Chondrocyte (in vitro differentiated cells): ENCODE results near the gene FBN2. TPM values are rescaled to one million over a fixed set of nuclear protein-coding genes. Genes with fewer than 3 reads are reported as not detected.

Experiments used
- DNase-seq: peaks from one replicate; pipeline ENCODE4 v3.0.0; 2021; ENCODE audit warnings: mixed read lengths, low spot score
- H3K27ac Mint-ChIP-seq: one replicate; pipeline ENCODE4 v1.8.0; 2021; ENCODE audit warnings: mild to moderate bottlenecking, moderate library complexity, mixed read lengths; ENCODE audit not compliant: unreplicated experiment
- H3K27me3 Mint-ChIP-seq: 2 replicates; pipeline ENCODE4 v1.8.0; 2021; ENCODE audit warnings: low read depth, mixed read lengths
- H3K36me3 Mint-ChIP-seq: 2 replicates; pipeline ENCODE4 v1.8.0; 2021; ENCODE audit warnings: low read depth, mixed read lengths
- H3K4me1 Mint-ChIP-seq: 2 replicates; pipeline ENCODE4 v1.8.0; 2021; ENCODE audit warnings: low read depth, mild to moderate bottlenecking, mixed read lengths
- H3K4me3 Mint-ChIP-seq: one replicate; pipeline ENCODE4 v1.8.0; 2021; ENCODE audit warnings: mild to moderate bottlenecking, moderate library complexity, mixed read lengths; ENCODE audit not compliant: unreplicated experiment
- H3K9me3 Mint-ChIP-seq: 2 replicates; pipeline ENCODE4 v1.8.0; 2021; ENCODE audit warnings: low read depth, mixed read lengths
- total RNA-seq: library from RNA; stranded (reverse); gene quantifications from 3 replicates; pipeline ENCODE4 v1.2.1, GENCODE V29; 2021
- TF ChIP-seq, protein P1 (sequence below): fragments of 200-600 bp; sonication (generic); IDR thresholded peaks from 2 replicates; pipeline ENCODE4 v1.5.0; 2021; ENCODE audit warnings: antibody characterized with exemption, mild to moderate bottlenecking, moderate library complexity

Gene FBN2
- total RNA-seq, 1 donor from 2014 or later, result 311 TPM

DNA sequence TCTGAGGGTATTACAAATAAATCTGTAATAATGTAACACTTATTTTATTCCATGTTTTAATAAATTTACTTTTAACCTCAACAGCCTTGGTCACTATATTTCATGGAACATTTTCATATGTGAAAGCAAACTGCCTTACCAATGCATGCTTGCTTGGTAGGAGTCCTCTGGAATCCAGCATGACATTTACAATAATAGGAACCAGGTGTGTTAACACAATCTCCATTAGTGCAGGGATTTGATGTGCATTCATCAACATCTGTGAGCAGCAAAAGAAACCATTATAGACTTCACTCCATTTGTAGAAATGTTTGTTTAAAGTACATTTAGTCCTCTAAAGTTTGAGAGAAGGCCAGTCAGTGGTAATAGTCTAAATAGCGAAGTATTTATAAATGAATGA lies 159.4 kb downstream of the FBN2 start:
- DNase-seq, result no peak
- Mint-ChIP-seq H3K27me3 (no peaks in the 10 kb centered on the region), H3K4me3 (no peak overlapping the region), H3K27ac (no peak overlapping the region), H3K9me3 (no peaks in the 10 kb centered on the region), H3K36me3 (peaks cover 17% of the 10 kb centered on the region), H3K4me1 (peaks cover 43% of the 10 kb centered on the region)
- TF ChIP-seq, protein P1, sequence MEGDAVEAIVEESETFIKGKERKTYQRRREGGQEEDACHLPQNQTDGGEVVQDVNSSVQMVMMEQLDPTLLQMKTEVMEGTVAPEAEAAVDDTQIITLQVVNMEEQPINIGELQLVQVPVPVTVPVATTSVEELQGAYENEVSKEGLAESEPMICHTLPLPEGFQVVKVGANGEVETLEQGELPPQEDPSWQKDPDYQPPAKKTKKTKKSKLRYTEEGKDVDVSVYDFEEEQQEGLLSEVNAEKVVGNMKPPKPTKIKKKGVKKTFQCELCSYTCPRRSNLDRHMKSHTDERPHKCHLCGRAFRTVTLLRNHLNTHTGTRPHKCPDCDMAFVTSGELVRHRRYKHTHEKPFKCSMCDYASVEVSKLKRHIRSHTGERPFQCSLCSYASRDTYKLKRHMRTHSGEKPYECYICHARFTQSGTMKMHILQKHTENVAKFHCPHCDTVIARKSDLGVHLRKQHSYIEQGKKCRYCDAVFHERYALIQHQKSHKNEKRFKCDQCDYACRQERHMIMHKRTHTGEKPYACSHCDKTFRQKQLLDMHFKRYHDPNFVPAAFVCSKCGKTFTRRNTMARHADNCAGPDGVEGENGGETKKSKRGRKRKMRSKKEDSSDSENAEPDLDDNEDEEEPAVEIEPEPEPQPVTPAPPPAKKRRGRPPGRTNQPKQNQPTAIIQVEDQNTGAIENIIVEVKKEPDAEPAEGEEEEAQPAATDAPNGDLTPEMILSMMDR, result no peak

DNA sequence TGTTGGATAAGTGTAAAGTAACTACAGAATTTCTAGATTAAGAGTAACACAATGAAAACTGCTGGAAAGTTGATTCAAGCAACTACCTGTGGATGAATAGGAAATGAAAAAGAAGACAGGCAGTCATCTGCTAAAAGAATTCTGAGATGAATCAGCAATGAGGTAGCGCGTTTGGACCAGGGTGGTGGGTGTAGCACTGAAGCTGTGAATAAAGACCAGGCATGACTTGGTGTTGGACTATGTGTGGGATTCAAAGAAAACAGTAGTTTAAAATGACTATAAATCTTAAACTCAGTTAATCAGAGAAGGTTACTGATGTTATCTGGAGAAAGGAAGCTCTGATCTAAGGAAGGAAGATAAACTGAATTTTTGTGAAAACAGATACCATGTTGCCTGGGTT lies 159.8 kb downstream of the FBN2 start:
- no peak overlapping the region for H3K4me3 Mint-ChIP-seq
- H3K36me3 Mint-ChIP-seq, result peaks cover 18% of the 10 kb centered on the region
- TF ChIP-seq, protein P1, result no peak
- peak overlapping the region; percentile 13 for H3K27ac Mint-ChIP-seq
- no peaks in the 10 kb centered on the region for H3K9me3 Mint-ChIP-seq
- H3K27me3 Mint-ChIP-seq, result no peaks in the 10 kb centered on the region
- no peak for DNase-seq
- peaks cover 43% of the 10 kb centered on the region for H3K4me1 Mint-ChIP-seq

DNA sequence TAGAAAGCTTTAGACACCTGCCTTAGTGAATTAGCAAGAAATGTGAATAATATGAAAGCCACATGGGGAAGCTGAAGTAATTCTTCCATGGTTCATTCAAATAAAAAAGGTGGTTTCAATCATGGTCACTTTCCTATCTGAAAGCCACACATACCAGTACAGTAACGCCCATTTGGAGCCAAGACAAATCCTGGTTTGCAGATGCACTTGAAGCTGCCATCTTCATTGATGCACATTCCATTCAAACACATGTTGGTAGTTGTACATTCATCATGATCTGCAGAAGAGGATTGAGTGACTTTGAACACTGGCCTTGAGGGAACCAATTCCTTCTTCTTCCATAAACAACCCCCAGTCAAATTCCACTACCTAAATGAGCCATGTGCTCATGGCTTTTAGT lies 161.5 kb downstream of the FBN2 start:
- Mint-ChIP-seq H3K36me3 (peaks cover 23% of the 10 kb centered on the region), H3K4me1 (peaks cover 31% of the 10 kb centered on the region), H3K4me3 (no peak overlapping the region), H3K27me3 (no peaks in the 10 kb centered on the region), H3K9me3 (no peaks in the 10 kb centered on the region), H3K27ac (no peak overlapping the region)
- no peak for DNase-seq
- TF ChIP-seq, protein P1, result no peak

DNA sequence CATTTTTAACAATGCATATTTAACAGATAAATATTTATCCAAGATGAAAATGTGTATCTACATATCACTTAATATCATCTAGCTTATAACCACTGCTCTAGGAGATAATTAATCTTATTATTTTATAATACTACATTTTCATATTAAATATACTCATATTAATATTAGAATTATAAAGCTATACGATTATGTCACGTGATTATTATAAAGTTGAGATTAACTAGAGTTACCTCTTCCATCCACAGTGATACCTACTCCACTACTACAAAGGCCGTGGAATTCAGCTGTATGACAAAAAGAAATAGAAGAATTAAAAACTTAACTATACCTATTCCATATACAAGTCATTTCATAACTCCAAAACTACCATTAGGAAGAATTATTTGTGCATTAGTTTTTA lies 171.9 kb downstream of the FBN2 start:
- Mint-ChIP-seq H3K4me3 (no peak overlapping the region), H3K9me3 (no peaks in the 10 kb centered on the region), H3K27me3 (no peaks in the 10 kb centered on the region), H3K4me1 (no peaks in the 10 kb centered on the region), H3K36me3 (peaks cover 26% of the 10 kb centered on the region), H3K27ac (no peak overlapping the region)
- TF ChIP-seq, protein P1, result no peak
- no peak for DNase-seq

DNA sequence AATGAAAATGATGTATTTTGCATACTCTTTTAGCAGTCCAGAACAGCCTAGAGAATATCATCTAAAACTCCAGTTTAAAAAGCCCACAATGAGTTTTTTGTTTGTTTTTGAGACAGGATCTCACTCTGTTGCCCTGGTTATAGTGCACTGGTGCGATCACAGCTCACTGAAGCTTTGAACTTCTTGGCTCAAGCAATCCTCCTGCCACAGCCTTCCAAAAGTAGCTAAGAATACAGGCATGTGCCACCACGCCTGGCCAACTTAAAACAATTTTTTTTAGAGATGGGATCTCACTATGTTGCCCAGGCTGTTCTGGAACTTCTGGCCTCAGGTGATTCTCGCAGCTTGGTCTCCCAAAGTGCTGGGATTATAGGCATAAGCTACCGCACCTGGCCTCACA lies 175.7 kb downstream of the FBN2 start:
- TF ChIP-seq, protein P1, result no peak
- H3K36me3 Mint-ChIP-seq, result peaks cover 15% of the 10 kb centered on the region
- H3K4me1 Mint-ChIP-seq, result peaks cover 21% of the 10 kb centered on the region
- no peak overlapping the region for H3K27ac Mint-ChIP-seq
- no peaks in the 10 kb centered on the region for H3K9me3 Mint-ChIP-seq
- no peak for DNase-seq
- no peak overlapping the region for H3K4me3 Mint-ChIP-seq
- H3K27me3 Mint-ChIP-seq, result no peaks in the 10 kb centered on the region
